NCI-H2081 treated with DMSO at 0.1 percent for 48 hours (cell line): ENCODE measurements around the gene MMP24OS.
"Not testable (repeated sequence)": the region's sequence is repeated elsewhere in the genome, so short reads cannot be mapped to it uniquely, and the experiment has no call there.

Source experiments
- DNase-seq: peaks from one replicate; lab custom pipeline; 2025; lab: John Stamatoyannopoulos, UW

MMP24OS gene

DNA sequence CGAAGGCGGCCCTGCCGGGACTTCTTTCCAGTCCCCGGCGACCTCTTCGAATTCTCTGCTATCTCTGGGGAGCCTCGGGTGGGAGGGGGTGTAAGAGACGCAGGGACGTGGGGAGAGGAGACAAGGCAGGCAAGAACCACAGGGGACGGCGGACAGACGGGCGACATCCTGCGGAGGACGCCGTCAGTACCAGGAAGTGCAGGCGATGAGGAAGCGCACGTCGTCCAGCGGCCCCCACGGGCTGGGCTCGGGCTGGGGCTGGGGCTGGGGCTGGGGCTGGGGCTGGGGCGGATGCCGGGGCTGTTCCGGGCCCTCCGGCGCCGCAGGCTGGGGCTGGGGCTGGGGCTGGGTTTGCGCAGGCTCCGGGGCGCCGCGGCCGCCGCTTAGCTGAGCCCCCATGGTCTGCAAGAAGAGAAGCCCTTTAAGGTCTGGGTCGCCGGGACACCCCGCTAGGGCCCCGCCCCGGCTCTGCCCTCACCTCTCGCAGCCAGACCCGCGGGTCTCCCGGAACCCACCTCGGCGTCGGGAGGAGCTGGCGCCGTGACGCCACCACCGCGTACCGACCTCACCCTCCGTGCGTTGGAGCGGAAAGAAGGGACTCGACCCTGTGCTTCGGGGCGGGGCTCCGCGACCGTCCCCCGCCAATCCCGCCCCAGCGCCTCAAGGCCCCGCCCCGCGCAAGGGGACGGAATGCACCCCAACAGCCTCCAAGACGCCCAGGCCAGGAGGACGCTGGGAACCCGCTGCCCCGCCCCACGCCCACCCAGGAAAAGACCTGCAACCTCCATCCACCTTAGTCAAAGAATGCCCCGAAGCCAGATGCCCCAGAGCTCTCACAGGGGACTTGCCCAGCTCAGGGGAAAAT is at the start of gene MMP24OS:
MMP24OS (minus strand) TSS at position 592 of the 865 bp plus-strand sequence; CDS start at position 399, 193 bp downstream.
- peak; percentile 56 for DNase-seq

DNA sequence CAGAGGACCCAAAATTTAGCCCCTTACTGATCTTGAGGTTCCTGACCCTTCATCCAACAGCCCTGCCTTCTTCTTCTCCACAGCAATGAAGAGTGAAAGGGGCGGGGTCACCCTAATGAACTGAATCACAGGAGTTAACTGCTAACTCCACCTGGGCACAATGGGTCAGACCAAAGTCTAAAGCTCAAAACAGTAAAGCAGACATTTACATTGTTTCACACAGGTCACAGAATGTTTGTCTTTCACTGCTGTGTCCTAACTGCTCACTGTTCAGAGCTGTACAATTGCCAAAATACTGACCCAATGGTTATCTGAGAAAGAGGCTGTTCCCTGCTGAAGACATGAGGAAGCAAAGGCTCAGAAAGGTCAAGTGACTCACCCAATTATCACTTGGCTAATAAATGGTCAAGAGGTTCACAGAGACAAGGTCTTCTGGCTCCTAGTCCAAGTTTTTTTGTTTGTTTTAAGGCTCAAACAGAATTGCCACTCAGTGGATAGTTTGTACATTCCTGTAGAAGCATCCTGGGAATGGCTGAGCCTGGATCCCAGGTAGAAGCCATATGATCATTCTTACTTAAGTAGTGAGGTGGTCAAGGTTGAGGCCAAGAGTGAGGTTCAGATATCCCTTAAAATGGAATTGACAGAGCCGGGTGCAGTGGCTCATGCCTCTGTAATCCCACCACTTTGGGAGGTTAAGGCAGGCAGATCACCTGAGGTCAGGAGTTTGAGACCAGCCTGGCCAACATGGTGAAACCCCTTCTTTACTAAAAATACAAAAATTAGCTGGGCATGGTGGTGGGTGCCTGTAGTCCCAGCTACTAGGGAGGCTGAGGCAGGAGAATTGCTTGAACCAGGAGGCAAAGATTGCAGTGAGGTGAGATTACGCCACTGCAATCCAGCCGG is 49.4 kb upstream of the MMP24OS start:
- DNase-seq: no peak

DNA sequence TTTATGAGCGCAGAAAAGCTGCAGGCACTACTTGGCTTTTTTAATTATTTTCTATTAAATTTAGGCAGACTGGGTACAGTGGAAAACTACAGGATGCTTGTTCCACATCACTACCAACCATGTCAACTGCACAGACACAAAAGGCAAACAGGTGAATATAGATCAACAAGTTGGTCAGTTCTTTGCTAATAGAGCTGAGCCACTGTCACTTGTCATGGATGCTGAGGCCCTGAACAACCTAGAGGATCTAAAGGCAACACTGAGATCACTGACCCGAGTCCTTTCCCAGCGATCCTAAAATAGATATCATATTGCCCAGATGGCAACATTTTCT is 48.8 kb upstream of the MMP24OS start:
- no peak for DNase-seq

DNA sequence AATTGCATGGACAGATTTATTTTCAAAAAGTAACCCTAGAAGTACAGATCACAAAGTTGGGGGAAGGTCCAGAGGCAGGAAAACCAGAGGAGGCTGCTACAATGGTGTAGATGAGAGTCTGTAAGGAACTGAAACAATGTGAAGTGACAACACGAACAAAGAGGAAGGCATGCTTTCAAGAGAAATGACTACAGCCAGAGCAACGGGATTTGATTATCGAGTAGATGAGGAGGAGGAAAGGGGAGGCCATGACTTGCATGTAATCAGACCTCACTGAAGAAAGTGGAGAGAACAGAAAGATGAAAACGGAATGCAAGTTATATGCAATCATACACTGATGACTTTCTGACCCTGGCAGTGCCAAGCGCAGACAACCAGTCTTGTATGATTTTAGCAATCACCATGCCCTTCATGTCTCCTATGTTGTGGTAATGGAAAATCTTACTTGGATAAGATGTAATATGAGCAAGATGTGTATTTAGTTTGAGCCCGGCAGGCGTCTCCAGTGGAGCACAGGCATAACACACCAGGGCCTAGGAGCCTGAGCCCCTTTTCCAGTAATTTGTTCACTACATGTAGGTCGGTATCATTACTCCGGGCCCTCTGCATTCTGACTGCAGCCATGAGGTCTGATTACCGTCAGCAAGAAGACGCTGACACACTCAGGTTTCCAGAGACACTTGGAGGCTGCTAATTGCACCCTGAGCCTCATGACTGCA is 48.3 kb upstream of the MMP24OS start:
- no peak for DNase-seq

DNA sequence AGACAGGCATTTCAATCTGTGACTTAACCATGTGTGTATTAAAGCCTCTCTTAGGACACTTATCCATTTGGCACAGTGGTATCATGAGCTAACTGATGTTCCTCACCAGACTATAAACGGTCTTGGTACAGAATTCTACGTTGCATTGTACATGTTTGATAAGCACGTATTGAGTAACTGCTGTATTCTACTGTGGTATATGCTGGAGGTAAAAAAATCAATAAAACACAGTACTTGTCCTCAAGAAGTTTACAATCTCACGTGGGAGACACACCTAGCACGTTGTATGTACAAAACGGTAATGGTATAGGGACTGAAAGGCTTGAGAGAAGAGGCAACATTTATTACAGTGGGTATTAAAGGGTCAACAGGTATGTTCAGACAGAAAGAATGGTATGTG is 47.5 kb upstream of the MMP24OS start:
- DNase-seq: no peak

DNA sequence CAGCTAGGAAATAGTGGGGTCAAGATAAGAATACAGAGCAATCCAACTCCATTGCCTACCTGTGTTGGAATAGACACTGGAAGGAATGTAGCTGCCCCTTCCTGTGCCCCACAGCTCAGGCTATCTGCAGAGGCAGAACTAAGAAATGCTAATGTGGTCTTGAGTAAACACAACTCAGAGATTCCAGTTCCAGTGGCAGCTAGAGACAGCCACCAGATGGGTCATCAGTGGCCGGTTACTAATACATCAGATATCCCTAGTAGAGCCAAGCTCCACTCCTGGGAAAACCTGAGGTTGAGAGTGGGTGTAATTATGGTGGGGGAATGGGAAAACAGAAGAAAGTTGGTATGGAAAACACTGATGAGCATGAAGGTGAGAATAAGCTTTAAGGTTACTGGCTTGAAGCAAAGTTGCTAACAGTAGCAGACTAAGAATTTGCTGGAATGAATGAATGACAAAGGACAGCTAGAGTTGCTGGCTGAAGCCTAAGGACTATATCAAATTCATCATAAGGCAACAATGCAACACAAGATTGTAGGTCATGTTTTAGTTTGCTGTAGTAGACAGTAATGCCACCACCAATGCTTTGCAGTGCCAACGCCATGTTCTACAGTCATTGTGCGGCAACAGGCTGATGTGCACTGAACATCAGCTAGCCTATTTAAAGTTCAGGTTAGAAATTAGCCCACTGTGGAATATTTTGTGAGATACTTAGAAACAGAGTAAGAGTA is 42.6 kb upstream of the MMP24OS start:
- no peak for DNase-seq

DNA sequence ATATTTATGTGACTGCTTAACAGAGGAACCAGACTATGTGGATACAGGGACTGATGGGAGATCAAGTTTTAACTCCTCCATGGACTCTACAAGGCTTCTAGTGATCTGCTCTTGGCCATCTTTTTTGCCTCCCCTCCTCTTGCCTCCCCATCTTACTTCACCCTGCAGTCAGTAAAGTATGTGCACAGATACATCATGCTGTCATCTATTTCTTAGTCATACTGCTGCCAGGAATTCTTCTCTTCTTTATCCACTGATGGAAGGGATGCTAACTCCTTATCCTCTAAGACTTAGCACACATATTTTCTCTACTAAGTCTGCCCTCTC is 41.9 kb upstream of the MMP24OS start:
- no peak for DNase-seq

DNA sequence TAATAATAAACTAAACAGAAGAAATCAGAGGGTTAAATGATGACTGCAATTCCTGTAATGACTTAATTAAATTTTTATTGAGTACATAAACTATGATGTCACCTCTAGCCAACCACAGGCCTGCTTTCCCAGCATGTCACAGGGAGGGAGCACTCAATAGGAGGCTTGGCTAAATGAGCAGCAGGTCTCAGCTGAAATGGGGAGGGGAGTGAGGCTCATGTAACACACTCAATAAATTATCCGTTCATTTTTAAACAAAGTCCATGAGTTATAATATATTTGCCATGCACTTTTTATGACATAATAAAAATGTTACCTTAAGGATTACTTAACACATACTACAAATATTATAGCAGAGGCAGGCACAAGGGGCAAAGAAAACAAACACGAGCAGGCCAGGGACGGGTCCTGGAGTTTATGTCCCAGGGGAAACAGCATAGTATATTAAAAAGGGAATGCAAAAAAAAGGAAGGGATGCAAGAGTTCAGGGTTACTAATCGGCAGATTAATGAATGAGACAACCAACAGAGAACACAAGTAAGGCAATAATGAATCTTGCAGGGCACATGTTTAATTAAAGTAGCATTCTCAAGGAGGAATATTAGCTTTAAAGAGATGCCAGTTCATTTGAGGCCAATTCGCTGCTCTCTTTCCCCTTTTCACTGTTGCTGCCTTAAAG is 41.4 kb upstream of the MMP24OS start:
- DNase-seq: no peak

DNA sequence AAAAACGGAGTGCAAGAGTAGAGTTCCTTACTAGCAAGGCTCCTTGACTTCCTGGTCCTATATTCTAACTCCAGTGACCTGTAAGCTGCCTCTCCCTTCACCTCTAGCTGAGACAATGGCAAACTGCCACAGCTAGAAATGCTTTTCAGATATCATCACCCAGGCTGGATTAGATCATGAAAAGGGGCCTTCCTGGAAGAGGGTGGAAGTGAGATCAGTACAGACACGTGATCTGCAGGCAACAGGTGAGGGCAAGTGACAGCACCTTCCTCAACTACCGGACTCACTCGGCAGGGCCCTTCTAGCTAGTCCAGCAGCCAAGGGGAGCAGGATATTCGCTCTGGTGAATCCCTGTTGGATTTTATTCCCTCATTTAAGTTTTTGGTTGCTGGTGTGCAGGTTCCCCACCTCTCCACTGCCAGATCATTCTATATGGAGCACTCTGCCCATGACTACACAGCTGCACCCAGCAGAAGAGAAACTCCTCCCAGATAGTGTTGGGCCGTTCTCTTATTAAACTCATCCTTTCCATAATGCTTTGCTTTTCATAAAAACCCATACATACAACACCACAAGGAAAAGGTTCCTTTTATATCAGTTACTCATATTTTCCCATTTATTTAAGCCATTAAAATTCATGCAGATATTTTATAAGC is 40.7 kb upstream of the MMP24OS start:
- DNase-seq: no peak

DNA sequence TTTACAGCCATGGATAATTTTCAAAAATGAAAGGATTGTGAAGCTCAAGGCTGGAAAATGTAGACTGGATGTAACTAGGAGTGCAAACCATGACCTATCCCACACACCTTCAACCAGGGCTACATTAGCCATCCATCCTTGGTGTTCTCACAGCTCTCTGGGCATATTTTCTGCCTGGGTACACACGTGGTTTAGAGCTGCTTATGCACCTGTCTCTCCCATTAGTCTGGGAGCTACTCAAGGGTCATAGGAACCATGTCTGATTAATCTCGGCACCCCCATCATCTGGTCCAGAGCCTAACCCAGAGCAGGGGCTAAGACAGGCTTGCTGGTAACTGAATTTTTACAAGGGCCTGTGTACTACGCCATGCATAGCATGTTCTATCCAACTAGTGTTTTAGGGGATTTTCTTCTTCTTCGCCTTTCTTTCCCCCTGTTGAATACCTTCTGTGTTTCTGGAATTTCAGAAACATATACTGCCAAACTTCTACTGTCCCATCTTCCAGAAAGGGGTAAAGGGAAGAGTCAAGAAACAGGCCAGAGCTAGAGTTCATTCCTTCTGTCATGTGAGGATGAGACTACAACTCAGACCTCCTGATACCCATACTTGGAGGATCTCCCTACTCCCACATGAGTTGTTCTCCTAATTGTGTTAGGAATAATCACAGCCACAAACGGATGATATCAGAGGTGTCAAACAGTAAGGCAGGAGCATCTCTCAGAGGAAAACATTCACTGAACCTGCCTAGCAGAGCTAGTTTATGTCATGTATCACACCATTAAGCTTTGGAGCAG is 39.7 kb upstream of the MMP24OS start:
- no peak for DNase-seq

DNA sequence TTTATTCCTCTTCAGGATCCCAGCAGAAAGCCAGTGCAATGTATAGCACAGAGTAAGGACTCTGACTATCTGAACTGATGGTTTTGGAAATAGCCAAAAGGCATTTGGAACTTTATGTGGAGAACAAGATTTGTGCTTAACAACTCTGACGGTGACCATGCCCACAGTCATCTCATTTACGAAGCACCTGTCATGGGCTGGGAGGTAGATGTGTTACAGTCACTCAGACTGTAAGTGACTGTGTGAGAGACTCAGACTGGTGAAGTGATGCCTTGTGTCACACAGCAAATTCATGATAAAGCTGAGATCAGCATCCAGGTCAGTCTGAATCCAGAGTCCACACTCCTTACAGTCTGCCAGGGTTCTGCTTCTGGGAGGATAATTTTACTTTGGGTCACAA is 38.2 kb upstream of the MMP24OS start:
- DNase-seq: no peak

DNA sequence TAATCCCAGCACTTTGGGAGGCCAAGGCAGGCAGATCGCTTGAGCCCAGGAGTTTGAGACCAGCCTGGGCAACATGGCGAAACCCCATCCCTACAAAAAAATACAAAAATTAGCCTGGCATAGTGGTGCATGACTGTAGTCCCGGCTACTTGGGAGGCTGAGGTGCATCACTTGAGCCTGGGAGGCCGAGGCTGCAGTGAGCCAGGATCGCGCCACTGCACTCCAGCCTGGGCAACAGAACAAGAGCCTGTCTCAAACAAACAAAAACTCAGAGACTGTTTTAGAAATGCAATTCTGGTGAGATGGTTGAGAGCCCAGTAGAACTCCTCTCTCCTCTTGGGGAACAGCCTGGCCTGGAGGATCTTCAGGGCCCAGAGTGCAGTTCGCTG is 37.7 kb upstream of the MMP24OS start:
- DNase-seq: not testable (repeated sequence)

DNA sequence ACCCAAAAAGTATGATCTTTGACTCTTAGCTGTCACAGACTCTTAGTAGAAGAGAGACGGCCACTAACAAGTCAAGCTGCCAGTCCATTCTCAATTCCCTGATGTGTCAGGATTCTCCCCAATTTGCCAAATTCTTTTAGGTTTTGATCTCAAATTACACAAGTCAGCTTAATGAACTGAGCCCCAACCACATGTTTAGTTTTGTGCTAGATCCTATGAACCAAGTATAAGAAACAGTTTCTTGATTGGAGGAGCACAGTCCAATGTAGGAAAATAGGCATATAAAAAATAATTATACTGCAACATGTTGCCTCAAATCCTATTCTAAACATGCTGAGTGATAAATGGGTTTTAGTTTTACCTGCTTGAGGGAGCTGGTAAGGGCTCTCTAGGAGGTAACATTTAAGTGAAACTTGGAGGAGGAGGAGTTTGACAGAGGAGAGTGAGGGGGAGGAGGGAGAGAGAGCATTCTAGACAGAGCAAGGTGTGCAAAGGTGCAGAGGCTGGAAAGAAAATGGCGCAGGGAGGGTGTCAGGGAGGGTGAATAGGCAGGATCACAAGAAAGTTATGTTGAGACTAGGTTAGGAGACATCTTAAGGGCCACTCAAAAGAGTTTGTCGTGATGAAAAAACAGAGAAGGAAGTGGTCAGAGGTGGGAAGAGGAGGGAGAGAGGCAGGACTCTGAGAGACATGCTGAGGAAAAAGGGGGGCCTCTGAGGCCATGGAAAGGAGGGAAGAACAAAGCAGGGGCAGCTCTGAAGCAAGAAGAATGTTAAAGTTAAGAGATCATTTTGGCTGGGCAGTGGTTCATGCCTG is 37.1 kb upstream of the MMP24OS start:
- DNase-seq: no peak

DNA sequence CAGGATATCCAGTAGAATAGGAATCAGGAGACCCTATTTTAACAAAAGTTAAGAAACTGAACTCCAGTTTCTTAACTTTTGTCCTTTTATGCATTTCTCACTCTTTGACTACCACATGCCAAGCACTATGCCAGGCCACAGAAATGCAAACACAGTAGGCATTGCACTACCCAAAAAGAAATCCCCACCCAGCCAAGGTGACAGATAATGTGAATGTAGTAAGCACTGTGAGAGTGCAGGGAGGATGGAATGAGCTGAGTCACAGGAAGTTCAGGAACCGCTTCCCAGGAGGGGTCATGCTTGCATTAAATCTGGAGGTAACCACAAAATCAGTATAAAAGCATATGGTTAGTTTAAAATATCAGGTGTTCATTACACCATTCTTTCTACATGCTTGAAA is 34.4 kb upstream of the MMP24OS start:
- DNase-seq: no peak

DNA sequence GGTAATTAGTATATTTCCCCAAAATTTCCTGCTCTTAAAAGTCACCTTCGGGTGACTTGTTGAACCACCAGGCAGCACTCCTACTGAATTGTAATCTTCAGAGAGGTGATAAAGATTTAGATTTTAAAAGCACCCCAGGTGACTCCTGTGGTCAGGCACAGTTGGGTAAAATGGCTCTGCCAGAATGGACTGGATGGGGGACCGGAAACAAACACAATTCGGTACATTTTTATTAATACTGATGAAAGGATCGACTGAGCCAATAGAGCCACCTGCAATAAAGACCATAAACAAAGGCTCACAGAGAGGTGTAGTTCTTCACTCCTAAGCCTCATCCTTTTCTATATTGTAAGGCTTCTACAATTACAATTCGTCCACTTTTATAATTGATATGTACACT is 33.9 kb upstream of the MMP24OS start:
- no peak for DNase-seq

DNA sequence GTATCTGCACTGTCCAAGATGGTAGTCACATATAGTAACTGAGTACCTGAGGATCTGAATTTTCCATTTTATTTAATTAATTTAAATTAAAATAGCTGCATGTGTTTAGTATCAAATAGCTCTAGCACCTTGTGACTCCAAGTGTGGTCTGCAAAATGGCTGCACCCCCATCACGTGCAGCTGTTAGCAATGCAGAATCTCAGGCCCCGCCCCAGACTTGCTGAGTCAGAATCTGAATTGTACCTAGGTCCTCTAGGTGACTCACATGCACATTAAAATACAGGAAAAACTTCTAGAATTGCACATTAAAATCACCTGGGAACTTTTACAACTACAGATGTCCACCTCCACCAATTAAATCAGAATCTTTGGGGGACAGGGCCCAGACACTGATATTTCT is 33.5 kb upstream of the MMP24OS start:
- DNase-seq: no peak

DNA sequence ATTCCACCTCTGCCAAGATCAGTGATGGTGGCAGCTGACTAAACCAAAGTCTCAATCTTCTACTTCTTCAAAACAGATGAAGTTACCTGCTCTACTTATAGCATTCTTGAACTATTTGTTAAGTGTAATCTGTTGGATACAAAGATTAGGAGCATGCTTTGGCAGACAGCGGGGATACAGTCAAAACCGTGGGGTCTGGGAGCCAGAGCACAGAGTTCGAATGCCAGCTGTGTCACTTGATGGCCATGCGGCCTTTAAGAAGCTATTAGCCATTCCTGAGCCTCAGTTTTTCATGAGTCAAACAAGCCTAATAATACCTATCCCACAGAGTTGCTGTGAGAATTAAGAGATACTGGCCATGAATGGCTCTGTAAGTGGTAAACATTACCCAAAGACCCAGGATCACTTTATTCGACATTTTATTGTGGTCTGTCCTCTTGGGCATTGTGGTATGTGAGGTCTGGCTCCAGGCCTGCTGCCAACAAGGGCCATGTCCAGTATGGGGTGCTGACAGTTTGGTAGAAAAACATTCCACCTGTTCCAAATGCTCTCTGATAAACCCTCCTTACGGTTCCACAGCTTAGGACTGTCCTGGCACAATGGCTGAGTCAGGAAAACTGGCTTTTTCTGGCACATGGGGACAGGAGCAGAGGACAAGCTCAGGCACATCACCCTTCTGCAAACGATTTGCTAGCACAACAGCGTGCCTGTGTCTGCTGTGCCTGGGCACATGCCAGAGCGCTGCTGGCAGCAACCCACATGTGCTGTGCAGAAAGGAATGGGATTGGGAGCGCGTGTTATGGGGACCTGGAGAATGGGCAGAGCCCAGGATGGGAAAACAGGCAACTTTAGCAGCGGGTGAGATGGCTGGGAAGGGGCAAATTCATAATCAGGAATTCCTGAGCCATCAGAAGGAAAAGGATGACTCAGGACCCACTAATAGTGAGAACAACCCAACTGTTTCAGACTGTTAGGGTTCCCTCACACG is 30.0 kb upstream of the MMP24OS start:
- peak; percentile 35 for DNase-seq

DNA sequence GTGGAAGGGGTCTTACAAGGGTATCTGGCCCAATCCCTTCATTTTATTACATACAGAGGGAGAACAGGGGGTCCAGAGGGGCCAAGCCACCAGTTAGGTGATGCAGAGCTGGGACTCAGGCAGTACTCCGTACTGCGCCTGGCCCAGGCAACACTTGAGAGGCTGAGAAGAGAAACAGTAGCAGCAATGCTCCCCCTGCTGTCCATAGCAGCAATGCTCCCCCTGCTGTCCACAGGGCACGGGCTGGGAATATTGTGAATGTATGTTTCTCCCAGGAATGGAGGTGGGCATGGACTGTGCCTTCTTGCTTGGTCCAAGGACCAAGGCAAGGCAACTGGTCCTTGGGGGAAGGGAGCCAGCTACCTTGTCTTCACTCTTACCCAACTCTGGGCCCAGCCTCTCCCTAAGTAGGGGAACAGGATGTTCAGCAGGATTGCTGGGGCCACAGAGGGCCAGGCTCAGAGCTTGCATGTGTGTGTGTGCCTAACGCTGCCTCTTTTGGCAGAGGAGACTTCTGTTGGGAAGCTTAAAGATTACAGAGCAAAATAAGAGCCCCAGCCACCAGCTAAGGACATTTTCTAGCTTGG is 29.1 kb upstream of the MMP24OS start:
- DNase-seq: no peak
